GM19397 (cell line): ENCODE results near the gene AGAP1.
"Not testable (repeated sequence)": the region's sequence is repeated elsewhere in the genome, so short reads cannot be mapped to it uniquely, and the experiment has no call there.

Experiments
- ATAC-seq: cut with Tn5 transposase; IDR thresholded peaks from one replicate; pipeline ENCODE4 v1.9.1; 2021; ENCODE audit warnings: mild to moderate bottlenecking, moderate library complexity; ENCODE audit not compliant: unreplicated experiment

Gene AGAP1

GRCh38 chr2:236073246-236073645 is 579.4 kb downstream of the AGAP1 start:
- ATAC-seq: no peak

DNA sequence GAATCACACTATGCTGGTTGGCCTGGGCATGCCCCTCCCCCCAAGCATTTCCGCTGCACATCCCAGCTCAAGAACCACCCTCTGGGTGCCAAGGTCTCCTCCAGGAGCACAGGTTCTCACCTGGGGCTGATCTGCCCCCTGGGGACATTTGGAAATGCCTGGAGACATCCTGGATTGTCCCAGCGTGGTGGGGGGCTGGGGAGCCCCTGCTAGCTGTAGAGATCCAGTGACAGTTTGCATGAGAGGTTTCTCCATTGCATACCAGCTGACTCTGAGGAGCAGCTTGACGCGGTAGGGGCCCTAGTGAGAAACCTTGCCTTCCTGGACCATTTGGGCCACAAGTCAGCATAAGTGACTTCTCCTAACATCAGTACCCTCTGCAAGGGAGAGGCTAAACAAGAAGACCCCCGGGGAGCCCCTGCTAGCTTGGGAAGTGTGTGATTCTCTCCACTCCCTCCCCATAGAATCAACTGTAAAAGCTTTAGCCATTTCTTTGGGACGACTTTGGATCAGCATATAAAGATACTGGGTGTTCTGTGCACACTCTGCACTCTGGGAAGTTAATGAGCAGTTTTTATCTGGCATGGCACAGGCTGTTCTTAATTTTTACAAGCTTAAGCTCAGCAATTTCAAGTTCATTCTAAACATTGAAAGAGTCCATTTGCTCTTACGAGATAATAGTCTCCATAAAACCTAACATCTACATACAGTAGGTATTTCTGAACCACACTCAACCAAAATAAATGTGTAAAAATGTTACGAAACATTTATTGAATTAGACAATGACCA is 580.2 kb downstream of the AGAP1 start:
- no peak for ATAC-seq

DNA sequence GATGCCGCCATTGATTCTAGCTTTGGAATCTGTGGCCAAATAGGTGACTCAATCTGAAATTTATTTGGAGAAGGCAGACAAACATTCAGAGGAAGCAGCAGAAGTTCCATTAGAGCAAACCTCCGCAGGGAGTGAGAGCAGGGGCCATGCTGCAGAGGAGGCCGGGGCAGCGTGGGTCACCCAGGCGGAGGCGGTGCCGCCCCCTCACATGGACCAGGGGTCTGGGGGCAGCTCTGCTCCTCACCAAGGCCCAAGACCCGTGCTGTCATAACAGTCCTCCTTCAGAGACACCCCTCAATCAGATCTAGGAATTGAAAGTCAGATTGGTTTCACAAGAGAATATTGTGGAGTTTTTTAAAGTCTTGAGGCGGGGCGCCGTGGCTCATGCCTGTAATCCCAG is 582.0 kb downstream of the AGAP1 start:
- no peak for ATAC-seq

DNA sequence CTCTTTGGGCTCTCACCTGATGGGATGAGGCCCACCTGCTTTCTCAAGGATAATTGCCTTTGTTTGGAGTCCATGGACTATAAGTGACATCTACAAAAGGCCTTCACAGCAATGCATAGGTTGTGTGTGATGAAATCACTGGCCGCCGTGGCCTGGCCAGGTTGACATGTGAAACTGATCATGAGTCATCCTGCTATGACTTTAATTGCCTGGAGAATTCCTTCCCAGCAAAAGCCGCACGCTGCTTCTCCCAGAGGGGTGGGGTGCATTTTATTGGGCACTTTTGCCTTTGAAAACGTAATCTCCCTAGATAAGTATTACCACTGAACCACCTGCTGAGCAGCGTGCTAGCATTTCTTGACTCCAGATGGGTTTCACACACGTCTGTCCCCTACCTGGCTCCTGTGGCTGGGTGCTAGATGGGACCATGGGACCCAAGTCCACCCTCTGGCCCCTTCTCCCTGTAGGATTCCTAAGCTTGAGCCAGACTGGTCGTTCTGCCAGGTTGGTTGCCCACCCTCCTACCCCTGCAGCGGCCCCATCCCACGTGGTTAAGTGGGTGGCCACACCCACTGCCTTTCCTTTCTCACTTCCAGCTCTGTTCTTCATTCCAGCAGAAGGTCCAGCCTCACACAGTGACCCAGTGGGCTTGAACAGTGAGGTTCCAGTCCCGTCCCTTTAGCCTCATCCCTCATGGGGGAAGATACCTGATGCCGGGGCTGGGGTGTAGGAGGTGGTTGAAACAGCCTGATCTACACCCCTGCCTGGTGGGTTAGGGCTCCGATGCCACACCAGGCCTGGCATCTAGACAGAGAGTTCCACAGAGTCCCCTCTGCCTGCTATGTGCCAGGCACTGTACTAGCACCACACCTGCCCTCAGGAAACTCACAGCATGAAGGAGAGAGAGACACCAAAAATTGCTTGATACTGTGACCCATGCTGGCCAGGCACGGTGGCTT is 584.7 kb downstream of the AGAP1 start:
- ATAC-seq: no peak

DNA sequence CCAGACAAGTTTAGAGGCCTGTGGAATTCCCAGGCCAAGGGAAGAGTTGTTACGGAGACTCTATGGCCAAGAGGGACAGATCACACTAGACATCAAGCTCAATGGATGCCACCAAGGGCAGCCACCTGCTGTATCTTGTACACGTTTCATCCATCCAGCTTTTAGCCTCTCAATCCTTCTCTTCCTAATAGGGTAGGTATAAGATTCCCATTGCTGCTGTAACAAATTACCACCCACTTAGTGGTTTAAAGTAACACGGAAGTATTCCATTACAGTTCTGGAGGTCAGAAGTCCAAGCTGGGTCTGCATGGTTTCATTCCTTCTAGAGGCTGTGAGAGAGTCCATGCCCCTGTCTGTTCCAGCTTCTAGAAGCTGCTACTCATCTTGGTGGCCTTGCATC is 586.6 kb downstream of the AGAP1 start:
- ATAC-seq: no peak

DNA sequence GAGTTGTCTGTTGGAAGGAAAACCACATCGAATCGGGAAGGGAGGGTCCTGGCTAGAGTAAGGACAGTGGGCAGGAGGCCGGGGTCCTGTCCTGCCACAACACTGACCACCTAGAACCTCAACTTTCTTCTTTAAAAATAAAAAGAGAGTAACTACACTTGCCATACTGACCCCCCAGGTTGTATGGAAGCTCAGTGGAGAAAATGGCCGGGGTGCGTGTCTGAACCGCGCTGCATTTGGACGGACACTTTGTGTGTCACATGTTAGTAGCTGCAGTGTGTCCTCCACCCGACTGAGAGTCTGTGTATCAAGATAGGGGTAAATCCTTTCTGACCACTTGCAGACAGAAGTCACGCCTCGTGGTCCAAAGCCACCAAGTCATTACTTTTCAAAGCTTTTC is 587.3 kb downstream of the AGAP1 start:
- no peak for ATAC-seq

- ATAC-seq: no peak
These were observed 588.2 kb downstream of the AGAP1 start for GRCh38 chr2:236082061-236082460.

DNA sequence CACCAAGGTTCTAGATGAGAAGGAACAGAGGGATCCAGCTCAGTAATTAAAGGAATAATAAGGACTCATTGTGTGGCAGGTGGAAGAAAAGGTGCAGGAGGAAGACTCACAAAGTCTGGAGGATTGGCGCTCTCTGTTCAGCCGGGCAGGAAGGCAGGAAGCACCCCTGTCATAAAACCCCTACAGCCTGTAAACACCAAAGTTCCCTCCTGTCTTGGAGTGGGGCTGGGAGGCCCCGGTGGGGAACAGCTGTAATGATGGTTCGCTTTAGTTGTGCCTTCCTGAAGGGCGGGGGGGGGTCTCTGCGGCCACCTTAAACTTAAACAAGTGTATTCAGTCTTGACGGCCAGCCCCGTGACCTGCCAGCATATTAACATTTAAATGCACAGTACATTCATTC is 590.1 kb downstream of the AGAP1 start:
- ATAC-seq: no peak

DNA sequence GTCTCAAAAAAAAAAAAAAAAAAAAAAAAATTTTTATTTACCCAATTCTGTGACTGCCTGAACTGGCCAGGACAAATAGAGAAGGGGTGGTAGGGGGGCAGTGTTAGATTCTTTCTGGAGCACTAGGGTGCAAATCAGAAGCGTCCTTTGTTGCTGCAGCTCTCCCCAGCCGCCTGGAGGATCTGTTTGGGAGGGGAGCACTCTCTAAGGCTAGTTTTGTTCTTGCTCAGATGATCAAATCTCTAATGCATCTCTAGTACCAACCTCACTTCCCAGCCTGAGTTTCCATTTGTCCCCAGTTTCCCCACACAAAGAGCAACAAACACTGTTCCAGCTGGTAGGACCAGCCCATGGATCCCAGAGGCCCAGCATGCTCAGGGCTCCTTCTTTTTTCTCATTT is 591.4 kb downstream of the AGAP1 start:
- ATAC-seq: no peak

- no peak for ATAC-seq
These were observed 591.8 kb downstream of the AGAP1 start for GRCh38 chr2:236085647-236086046.

DNA sequence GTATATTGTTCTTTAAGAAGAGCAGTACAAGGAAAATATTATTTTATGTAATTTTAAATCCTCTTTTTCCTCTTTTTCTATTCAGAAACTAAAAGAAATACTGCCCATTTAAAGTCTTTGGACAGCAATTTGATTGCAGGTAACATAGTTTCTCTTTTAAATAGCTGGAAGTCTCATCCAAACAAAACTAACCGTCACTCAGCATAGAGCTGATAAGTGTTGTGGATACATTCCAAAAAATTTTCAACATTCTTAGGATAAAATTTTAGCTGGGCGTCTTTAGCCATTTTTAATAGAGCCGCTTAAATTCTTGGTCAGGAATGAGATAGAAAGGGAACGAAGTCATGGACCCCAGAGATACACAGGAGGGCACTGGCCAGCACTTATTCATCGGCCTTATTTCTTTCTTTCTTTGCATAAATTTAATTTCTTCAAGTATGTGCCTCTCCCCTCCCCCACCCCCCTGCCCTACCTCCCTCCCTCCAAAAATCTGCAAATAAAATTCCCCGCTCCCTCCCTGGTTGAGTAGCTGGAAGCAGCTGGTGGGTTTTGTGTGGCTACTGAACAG is 592.6 kb downstream of the AGAP1 start:
- ATAC-seq: no peak

DNA sequence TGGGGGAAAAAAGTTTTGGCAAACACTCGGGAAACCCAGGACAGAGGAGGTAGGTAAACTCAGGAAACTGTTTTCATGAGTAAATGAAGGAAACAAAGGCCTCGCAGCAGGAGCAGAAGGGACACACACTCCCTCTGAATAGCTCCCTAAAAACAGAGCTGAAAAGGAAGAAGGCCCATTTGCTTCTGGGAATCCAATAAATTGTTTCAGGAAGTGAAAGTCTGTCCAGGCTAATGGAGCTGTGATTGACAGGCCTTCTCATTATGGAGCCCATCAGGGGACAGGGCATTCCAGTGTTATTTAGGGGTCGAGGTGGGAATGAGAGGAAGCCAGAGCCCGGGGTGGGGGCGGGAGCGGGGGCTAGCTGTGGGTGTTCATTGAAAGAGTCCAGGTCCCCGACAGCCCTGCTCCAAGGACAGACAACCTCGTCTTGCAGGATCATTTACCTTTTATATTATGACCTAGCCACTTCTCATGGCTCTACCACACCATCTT is 593.2 kb downstream of the AGAP1 start:
- ATAC-seq: no peak

DNA sequence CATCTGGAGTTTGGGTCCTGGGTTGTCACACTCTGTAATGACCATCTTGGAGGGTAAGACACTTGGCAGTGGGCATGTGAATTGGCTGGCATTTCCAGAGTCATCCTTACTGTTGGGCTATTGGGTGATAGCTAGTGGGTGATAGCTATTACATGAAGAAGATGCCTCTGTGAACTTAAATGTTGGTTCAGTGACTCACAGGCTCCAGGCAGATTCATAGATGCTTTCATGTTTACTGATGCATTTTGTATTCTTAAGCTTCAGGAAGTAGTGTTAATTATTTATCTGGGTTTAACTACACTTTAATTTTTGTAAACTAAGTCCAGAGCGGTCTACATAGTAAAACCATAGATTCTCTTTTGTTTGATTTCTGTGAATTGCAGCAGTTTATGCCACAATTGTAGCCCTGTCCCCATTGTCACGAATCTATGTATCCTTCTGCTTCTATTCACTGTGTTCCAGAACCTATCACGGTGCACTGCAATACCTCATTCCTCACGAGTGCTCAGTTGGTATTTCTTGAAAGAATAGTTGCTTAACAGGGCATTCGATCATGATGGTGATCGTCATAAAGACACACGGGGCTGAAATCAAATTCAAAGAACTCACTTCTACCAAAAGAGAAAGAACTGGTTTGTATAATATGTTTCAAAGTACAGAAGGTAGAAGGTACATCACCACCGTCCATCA is 594.7 kb downstream of the AGAP1 start:
- ATAC-seq: no peak

- ATAC-seq: no peak
These were observed 595.6 kb downstream of the AGAP1 start for GRCh38 chr2:236089271-236090026.

DNA sequence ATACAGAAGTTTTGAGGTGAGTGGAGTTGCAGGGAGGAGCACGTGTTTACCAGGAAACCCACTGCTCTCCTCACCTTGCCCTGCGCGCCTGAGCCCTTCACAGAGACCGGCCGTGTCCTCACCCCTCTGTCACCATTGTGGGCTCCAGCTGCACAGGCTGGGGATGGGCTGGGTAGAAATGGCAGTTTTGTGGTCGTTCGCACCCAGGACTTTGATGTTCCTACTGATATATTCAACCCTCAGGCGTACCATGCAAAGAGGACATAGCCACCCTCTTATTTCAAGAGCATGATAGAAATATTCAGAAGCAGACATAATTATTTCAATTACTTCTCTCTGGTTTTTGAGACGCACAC is 596.2 kb downstream of the AGAP1 start:
- no peak for ATAC-seq

- not testable (repeated sequence) for ATAC-seq
These were observed 597.0 kb downstream of the AGAP1 start for GRCh38 chr2:236090826-236091225.

GRCh38 chr2:236092714-236093113 is 598.9 kb downstream of the AGAP1 start:
- no peak for ATAC-seq

DNA sequence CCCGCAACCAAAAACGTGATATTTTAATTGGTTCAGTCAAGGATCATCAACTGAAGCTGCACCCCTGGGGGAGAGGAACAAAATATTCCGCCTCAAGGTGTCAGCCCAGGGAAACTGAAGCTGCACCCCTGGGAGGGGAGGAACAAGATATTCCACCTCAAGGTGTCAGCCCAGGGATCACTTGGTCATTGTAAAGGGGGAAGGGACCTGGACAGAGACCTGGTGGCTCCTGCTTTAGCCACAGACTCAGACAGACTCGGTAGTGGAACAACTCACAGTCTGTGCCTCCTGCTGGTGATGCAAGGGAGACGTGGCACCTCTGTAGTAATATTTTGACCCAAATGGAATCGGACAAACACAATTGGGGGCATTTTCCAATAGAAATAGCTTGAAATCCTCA is 599.3 kb downstream of the AGAP1 start:
- no peak for ATAC-seq

DNA sequence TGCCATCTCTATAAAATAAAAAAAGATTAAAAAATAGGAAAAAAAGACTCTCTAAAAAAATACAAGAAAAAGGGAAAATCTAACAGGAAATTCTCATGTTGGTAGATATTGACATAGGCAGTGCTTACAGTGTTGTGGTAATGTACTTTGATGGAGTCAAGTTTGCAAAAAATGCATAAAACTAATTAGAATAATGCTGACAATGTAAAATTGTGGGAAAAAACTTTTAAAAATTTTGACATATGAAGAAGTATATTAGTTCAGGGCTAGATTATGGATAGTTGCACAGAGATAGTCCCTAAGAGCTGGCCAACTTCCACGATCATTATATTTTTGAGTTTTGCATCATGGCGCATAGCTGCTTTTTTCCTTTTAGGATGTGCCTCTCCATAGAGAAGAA is 601.7 kb downstream of the AGAP1 start:
- no peak for ATAC-seq

DNA sequence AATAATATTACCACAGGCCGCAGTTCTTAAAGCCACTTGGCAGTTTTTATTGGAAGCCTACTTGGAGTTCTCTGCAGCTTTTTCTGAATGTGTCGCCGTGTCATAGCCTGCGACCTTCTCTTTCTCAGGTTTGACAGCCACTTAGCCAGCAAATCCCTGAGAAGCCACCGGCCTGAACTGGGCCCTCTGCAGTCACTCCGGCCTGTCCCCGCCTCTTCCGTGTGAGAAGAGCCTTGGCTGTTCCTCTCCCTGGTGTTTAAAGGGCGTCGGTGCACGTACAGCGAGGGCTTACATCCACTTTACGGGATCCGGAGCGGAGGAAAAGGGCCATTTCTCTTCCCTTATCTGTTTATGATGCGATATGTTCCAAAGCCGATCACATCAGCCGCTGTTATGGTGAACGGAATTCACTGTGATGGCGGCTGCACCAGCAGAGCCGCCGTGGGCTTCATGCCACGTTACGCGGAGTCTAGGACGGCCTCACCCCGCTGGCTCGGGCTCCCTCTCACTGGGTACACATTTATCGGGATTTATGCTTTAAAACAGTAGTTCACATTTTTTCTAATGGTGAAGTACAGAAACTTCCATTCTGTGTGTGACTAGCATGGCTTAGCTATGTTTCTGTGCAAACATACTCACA is 607.6 kb downstream of the AGAP1 start:
- ATAC-seq: no peak
